HG03378 (cell line): ENCODE results near the gene PDZRN3.

Source experiments
- ATAC-seq: cut with Tn5 transposase; IDR thresholded peaks from one replicate; pipeline ENCODE4 v1.9.1; 2021; ENCODE audit warnings: mild to moderate bottlenecking, moderate library complexity; ENCODE audit not compliant: unreplicated experiment

Gene PDZRN3

DNA sequence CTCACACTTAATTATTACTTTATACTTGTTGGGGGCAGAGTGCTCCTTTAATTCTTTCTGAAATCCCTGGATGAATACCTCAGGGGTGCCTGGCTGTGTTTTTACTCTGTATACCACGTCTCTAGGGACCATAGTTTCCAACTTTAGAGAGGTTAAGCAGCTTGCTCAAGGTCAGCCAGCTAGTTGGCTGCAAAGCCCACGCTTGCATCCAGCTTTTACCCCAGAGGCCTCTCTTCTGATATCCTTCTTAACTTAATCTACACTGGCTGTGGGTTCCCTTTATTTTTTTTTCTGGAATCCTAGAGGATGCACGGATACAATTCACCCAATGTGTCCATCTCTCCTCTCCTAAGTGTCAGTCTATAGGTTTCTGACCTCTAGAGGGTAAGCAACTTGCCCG lies 1.4 kb downstream of the PDZRN3 start:
- ATAC-seq, result no peak

DNA sequence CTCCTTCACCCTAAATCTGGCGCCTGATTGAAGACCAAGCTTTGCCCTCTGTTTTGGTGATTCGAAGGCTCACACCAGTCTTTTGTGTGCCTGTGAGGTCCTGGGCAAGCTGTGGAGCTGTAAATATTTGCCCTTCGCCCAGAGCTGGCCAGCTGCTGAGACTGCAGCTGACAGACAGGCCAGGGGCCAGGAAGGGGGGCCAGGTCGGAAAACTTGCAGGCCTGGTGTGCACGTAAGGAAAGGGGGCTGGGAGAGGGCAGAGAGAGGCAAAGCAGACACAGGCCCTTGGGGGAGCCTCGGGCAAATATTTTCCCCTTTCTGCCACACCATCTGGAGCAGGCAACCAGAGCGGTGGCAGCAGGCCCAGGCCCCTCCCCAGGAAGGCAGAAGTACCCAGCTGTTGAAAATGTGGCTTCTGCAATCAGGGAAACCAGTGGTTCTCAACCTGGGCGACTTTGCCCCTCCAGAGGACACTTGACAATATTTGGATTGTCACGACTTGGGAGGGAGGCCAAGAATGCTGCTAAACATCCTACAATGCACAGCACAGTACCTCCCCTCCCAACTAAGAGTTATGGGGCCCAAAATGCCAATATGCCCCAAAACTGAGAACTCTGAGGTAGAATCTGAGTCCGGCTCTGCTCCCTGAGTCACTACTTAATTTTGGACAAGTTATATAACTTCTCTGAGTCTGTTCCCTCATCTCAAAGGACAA lies 2.5 kb downstream of the PDZRN3 start:
- ATAC-seq, result no peak

DNA sequence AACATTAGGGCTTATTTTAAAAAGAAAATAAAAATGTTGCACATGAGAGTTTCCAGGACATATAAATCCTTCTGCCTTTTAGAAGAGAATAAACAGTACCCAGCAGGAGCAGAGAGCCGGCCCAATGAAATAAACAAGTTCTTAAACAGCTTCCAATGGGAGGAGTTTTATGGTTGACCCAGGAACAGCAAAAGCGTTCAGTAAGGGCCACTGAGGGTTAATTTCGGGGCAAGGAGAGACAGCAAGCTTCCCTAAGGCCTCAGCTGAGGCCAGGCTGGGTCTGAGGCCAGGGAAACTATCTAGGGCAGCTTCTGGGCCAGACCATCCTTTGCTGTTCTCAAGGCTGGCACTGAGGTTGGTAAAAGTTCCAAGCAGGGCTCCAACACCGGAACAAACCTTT lies 3.4 kb downstream of the PDZRN3 start:
- no peak for ATAC-seq

DNA sequence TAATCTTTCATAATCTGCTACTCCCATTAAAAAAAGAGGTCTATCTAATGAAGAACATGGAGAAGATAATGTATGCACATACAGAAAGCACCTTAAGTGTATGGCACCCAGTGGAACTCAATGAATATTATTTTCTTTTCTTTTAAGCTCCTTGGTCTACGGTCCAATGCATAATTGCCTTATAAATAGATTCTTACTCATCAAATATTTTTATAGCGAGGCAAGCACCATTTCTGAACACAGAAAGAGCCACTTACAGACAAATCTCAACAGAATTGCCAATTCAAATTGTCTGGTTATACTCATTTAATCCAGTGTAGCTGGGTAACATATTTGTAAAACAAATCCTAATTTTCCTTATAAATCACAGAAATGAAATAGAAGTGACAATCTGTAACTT lies 6.3 kb downstream of the PDZRN3 start:
- no peak for ATAC-seq

DNA sequence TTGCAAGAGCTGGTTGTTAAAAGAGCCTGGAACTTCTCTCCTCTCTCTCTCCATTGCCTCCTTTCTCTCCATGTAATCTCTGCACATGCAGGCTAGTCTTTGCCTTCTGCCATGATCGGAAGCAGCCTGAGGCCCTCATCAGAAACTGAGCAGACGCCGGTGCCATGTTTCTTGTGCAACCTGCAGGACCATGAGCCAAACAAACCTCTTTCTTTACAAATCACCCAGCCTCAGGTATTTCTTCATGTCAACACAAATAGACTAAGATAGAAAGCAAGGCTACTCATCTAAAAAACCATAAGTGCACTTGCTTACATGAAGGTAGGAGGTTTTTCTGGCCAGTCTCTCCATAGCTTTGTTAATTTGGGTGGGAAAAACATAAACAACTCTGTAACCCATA lies 8.7 kb downstream of the PDZRN3 start:
- no peak for ATAC-seq

DNA sequence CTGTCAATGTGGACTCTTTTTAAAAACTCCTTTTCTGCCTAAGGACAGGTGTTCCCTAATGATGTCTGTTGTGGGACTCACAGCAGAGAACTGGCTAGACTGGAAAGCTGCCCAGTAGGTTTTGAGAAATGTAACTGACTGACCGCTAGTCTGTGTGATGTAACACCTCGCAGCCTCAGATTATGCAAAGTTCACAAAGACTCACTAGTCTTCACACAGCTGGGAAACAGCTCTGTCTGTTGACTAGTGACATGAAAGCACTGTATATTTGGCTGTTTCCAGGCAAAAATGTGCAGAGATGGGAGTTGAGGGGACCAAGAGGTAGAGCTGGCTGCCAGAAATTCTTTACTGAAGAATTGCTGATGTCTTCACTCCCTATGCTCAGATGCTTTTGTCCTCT lies 10.3 kb downstream of the PDZRN3 start:
- ATAC-seq, result no peak

DNA sequence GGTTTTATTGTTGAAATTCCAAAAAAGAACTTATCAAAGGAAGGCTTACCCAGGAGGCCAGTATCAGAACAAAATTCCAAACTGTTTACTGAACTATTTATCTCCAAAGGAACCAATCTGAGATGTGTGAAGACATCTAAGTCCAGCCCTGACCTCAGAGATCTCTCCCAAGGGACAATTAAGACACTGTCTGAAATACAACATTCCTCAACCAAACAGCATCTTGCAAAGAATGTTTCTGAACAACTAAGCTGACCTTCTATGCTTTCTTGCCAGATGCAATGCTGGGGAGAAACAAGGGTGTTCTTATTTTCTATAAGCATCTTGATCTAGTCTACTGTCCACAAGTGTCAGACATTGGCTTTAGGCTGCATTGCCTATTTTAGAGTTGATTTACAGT lies 13.6 kb downstream of the PDZRN3 start:
- ATAC-seq, result no peak

DNA sequence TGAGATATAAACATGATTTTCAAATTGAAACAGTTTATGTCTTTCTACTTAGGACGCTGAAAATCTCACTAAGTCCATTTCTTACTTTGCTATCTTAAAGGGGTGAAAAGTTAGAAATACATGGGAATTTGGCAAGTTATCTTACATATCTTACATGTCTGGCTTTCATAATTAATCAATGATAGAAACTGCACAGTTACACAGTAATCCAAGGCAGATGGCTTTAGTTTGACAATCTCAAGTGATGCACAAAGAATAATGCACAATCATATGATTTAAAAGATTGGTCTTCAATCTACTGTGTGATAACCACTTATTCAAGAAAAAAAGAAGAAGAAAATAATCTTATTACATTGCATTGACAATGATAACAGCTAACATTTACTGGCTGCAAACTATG lies 14.2 kb downstream of the PDZRN3 start:
- ATAC-seq, result no peak

DNA sequence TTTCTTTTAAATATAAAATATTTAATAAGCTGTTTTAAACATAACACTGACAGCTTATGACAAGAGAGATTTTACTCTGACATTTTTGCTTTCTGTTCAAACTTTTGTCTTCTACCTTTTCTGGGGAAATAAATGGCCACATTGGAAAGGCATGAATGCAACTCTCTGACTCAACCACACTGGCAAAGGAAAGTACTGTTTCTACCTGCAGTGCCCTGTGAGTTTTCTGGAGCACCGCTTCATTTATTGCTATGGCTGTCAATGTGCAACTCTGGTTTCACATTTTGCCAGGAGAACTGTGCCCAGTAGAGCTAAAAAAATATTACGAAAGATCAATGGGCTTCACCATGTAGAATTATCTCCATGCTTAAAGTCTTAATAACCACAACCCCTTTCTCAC lies 15.1 kb downstream of the PDZRN3 start:
- no peak for ATAC-seq

DNA sequence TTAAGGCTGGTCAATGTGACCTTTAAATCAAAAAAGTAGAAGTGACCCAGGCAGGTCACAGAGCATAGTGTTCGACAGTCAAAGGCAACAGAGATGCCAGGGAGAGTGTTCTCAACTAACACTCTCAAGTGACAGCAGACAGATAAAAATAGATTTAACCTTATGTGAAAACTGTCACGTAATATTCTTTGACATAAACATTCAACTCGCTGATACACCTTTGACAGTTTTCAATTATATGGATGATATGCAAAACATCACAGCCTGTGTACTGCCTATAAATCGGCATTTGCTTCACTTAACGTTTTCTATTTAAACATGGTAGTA lies 15.5 kb downstream of the PDZRN3 start:
- no peak for ATAC-seq

DNA sequence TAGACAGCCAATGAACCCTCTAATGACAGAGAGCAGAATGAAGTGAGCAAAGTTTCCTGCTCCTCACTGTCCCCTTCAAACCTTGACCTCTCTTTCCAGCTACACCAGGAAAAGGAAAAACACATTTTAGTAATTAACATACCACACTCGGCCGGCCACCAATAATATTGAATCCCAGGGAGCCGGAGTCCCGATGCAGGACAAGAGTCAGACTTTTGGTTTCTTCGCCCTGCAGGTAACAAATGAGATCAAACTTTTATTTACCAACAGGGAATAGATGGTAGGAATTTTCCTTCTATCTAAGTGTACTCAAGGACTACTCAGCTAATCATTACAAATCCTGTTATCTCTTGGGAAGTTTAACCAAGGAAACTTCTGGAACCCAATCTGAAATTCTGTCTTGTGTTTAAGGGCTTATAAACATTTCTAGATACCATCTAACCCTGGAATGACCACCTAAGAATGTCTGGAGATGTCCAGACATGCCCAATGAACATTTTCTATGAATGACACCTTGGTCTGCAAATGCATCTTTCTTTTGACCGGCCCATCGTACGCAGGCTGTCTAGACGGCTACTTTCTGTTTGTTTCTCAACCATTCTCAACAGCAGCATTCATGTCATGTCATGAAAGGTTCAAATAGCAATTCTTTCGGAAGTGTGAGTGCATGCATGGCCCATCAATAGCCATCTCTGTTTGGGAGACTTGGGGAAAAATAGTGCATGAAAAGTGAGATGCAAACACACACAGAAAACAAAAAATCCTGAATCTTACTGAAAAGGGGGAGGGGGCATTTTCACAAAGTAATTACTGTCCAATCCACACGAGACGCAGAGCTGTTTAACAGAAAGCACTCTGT lies 16.1 kb downstream of the PDZRN3 start:
- no peak for ATAC-seq

DNA sequence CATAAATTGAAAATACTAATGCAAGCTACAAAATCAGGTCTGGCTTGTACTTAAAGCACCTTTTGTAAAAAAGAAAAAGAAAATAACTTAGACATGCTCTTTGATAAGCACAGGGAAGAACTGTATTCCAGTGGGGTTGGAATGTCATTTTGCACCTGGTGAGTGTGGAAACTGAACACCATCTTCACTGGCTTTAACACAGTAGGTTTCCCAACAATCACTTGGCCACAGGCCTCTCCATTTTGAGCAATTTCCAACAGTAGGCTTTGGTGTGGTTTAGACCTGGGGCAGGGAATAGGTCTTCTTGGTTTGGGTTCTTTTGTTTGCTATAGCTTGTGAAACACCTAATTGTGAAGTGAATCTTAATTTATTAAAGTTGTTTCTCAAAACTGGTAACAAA lies 18.9 kb downstream of the PDZRN3 start:
- no peak for ATAC-seq

DNA sequence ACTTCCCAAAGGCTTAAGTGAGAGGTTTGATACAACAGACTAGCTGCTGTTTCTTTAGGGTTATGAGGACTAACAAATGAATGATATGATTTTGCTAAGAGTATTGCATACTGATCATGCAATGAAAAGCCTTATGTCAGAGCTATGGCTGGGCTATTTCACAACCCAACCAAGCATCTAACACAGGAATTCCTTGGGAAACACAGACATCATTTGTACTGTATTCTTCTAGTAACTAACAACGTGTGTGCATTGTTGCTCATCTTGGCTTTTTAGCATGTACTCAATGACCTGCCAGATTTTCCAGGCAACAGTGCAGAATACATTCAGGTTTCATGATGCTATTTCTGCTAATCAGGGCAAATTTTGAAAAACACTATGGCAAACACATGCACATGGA lies 19.3 kb downstream of the PDZRN3 start:
- ATAC-seq, result no peak

DNA sequence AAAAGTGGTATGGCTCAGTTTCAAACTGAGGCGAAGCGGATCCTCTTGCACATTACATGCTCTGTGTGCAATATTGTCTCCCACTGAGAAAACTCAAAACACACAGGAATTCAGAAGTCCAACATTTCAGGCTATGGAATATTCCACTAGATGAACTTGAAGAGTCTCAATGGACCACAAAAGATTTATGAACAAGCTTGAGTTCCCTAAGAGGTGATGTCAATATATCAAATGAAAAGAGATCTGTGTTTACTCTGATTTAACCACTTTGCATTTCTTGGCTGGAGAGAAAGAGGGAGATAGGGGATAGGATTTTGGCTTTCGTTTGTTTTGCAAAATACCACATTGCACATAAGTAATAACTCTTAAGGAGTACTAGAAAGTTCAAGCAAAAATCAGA lies 20.3 kb downstream of the PDZRN3 start:
- ATAC-seq, result no peak

DNA sequence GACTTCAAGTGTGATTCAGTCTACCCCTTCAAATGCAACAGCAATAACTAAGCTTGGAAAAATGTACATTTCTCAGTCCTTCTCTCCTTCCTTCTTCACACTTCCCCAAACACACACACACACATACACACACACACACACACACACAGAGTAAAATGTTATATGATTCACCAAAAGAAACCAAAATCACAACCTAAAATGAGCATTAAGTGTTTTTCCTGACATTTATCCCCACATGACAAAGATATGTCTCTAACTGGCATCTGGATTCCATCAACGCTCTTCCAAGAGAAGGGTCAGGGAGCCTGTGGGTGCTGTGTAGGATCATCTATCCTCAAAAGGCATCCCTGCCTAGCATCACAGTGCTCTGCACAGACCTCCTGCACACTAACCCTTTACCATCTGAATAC lies 21.0 kb downstream of the PDZRN3 start:
- no peak for ATAC-seq

DNA sequence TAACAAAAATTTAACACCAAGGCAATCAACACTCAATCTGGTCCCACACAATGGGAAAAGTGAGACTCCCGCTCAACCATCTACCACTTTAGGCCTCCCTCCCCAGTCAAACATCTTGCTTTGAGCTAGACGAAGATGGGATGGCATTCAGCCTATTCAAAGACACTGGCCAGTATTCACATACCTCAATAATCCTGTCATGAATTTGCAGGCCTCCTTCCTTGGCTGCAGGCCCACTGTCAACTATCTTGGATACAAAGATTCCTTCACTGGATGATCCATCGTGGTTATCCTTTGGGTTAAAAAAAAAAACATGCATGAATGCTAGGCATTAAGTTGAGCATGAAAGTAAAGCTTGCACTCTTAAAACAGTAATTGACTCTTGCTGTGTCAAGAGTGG lies 22.6 kb downstream of the PDZRN3 start:
- no peak for ATAC-seq

DNA sequence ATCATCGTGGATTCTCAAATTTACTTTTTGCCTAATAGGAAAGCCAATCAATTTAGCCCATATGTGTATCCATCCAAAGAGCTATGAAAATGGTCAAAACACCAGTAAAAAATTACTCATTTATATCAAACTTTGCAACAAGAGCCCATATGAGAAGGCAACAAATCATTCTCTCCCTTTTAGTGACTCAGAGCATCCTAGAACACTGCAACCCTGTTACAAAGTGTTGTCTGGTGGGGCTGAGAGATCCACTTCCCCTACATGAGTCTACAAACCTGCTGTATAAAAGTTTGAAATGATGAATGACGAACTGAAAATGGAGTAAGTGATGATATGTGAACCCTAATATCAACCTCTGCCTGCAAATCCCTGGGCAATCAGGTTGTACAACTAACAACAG lies 23.3 kb downstream of the PDZRN3 start:
- no peak for ATAC-seq

DNA sequence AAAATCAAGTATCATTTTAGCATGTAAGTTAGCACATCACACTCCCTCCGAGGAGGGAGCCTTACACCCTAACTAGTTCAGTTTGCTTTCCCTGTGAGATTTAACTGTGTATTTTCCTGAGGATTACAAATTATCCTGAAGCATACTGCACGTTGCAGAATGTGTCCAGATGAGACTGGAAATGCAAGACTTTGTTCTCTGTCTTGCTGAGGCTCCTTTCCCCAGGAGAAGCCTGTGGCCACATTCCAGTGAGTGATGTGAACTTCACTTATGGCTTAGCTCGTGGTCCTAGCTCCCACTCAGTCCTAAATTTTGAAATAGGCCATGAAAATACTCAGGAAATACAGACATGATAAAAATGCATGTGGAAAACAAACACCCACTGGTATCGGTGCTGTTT lies 23.7 kb downstream of the PDZRN3 start:
- no peak for ATAC-seq

DNA sequence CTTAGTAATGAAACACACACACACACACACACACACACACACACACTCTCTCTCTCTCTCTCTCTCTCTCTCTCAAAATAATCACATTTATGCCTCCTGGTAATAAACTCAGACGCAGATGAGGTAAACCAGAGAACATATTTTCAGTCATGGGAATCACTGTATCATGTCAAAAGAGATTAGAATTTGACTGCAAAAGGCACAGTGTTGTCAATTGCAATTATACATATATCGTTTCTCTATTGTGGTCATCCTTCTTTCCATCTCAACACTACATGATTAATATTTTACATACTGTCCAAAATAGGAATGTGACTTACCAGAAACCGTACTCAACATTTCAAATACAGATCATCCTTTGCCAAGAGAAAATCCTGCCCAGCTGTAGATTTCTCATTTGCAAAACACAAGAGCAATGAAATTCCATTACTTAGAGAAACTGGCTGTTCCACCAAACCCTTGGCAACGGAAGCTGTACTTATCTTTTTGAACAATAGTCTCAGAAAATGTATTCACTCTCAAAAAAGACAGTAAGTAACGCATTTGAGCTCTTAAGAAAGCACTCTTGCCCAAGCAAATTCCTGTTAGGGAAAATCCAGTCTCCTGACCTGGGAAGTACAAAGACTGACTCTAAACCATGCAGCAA lies 24.3 kb downstream of the PDZRN3 start:
- no peak for ATAC-seq

DNA sequence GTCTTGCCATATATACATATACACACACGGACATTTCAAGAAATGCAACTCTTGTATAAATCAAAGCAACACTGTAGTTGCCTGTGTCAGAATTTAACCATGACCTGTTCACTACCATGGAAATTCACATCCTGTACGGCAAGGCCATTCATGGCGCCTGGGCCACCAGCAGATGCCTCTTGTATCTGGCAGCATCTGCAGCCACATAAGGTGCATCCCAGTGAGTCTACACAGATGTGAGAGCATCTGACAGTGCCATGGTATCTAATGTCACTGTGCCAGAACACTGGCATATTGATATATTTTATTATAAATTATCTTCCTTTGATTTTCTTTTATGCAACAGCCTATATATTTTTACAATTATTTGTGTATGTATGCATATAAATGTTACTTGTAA lies 25.1 kb downstream of the PDZRN3 start:
- no peak for ATAC-seq

DNA sequence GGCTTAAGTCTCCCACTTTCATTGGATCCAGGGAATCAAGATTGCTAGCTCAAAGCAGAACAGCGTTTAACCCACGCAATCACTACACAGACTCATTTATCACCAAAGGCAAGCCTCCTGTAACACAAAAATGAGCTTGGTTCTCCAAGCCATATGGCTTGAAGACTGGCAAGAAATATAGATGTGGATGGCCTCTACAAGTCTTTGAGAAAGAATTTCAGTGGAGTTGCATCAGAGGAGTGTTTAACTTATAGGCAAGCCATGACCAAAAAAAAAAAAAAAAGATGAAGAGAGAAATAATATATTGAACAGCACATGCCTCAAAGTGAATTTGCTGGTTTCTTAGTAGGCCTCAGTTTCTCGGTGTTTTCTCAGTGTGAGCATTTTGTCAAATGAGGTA lies 27.3 kb downstream of the PDZRN3 start:
- no peak for ATAC-seq
